SKM-1 (cell line): ENCODE data around the gene PBX4.

Source experiments
- DNase-seq: peaks from one replicate; lab custom pipeline; 2025; ENCODE audit not compliant: unreplicated experiment; lab: John Stamatoyannopoulos, UW

Gene PBX4

GRCh38 chr19:19540715-19541515, 77.6 kb downstream of the PBX4 start:
- no peak for DNase-seq

DNA sequence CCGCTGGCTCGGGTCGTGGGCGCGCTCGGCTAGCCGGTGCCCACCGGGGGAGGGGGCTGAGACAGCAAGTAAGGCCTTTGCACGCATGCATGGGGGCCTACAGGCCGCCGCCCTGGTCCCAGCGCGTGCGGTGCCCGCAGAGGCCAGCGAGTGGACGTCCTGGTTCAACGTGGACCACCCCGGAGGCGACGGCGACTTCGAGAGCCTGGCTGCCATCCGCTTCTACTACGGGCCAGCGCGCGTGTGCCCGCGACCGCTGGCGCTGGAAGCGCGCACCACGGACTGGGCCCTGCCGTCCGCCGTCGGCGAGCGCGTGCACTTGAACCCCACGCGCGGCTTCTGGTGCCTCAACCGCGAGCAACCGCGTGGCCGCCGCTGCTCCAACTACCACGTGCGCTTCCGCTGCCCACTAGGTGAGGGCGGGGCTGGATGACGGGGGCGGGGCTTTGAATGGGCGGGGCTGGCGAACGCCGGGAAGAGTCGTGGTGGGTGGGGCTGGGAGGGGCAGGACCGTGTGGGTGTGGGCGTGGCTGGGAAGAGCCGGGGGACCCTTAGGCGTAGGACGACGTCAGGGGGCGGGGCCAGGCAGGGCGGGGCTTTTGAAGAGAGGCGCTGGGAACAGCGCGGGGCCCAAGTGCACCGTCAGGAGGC, 78.3 kb downstream of the PBX4 start:
- DNase-seq, result no peak

GRCh38 chr19:19539698-19540063, 78.8 kb downstream of the PBX4 start:
- no peak for DNase-seq

DNA sequence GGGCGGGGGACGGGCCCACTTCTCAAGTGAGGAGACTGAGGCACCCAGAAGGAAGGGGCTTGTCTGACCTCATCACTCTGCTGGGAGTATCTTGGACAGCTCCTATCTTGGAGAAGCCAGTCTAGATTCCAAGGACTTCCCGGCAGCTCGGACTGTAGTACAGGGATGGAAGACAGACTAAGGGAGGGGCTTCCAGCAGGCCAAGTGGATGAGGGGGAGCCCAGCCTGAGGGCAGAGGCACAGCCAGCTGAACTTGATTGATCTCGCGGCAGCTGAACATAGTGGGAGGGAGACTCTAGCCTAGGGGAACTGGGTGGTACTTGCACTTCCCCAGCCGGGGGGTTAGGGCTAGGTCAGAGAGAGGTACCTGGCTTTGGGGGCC, 79.7 kb downstream of the PBX4 start:
- no peak for DNase-seq

- DNase-seq, result no peak
Observed at GRCh38 chr19:19538061-19538784, 80.3 kb downstream of the PBX4 start, which contains the start of gene CILP2. TSS of gene CILP2 (plus strand) at chr19:19538265. CDS start at chr19:19538350, 85 bp downstream.

GRCh38 chr19:19537075-19538048, 81.1 kb downstream of the PBX4 start:
- DNase-seq, result no peak

GRCh38 chr19:19535311-19536191, 82.9 kb downstream of the PBX4 start:
- no peak for DNase-seq

GRCh38 chr19:19534556-19535265, 83.8 kb downstream of the PBX4 start:
- no peak for DNase-seq

- no peak for DNase-seq
Observed at GRCh38 chr19:19533841-19534240, 84.6 kb downstream of the PBX4 start.

GRCh38 chr19:19532806-19533701, 85.4 kb downstream of the PBX4 start:
- DNase-seq, result no peak

DNA sequence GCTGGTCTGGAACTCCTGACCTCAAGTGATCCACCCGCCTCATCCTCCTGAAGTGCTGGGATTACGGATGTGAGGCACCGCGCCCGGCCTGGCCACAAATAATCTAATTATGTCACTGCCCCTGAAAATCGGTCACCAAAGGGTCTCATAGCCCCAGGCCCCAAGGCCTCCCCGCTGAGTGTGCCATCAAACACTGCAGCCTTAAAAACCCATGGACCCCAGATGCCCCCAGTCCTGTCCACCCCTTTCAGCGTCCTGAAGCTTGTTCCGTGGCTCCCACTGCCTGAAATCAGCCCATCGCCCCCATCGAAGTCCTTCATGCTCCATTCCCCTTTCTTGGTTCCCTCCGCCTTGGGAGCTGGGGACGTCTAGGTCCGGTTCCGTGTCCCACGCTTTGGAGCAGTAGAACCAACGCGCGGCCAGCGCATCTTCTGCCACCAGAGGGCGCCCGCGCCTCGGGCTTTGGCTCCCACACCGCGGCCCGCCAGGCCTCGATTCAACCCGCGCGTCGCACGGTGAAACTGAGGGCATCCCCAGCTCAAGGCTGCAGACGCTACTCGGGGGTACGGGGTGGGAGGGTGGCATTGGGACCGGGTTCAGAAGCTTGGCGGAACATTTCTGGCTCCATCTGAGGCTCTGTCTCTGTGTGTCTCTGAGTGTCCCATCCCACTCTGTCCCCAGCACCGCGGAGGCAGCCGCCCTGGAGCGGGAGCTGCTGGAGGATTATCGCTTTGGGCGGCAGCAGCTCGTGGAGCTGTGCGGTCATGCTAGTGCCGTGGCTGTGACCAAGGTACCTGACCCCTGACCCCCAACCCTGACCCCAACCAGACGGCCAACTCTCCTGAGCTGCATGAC, 86.3 kb downstream of the PBX4 start:
- no peak for DNase-seq

- DNase-seq, result no peak
Observed at GRCh38 chr19:19530889-19531288, 87.6 kb downstream of the PBX4 start.

GRCh38 chr19:19530423-19530804, 88.1 kb downstream of the PBX4 start:
- DNase-seq, result no peak

DNA sequence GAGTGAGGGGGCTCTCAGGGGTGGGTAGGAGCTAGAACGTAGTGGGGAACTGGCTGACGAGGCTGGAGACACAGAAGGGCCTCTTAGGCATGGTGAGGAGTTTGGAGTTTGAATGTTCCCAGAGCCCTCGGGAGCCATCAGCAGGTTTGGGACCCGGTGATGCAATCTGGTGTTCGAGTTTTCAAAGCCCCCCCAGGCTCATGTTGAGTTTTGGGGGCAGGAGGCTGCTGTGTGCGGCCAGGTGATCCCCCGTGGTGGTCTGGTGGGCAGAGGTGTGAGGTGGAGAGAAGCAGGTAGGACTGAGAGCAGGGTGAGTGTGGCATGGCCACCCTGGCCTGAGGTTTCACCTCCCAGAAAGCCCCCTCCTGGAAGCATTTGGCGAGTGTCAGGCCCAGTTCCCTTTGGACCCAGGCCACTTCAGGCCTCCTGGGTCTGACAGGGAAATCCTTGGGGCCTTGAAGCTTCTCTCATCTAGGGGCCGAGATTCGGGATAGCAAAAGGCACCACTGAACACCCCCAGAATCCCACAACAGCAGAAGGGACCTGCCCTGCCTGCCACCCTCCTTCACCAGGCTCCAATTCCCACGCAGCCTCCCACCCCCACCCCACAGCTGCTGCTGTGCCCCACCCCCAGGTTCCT, 88.6 kb downstream of the PBX4 start:
- DNase-seq, result no peak

DNA sequence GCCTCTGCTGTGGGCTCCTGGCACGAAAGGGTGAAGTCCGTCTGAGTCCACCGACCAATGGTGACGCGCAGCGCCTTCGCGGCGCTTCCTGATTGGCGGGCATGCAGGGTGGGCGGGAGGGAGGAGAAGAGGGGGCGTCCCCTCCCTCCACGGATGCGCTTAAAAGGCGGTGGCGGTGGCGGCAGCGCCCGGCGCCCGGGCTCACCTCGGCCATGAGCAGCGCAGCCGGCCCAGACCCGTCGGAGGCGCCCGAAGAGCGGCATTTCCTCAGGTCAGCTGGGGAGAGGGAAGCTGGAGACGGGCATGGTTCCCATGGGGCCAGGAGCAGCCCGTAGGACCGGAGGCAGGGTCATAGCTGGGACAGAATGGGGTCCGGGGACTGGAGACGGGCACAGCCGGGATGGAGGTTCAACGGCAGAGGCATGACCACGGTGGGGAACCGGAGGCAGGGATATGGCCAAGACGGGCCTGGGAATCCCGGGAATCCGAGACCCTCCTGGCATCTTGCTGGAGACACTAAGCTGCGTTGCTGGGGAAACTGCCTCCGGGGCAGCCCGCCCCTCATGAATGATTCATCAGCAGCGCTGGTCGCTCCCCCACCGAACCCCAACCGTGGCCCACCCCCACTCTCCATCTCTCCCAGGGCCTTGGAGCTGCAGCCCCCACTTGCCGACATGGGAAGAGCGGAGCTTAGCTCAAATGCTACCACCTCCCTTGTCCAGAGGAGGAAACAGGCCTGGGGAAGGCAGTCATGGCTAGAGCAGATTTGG, 89.6 kb downstream of the PBX4 start, which contains the start of gene YJEFN3:
TSS of gene YJEFN3 (plus strand) at position 191 of the 770 bp plus-strand sequence. CDS start at position 213, 22 bp downstream.
- DNase-seq, result no peak
